Middle frontal gyrus (tissue), 1 donor: ENCODE measurements around the gene SPZ1.
"Not testable (repeated sequence)": the region's sequence is repeated elsewhere in the genome, so short reads cannot be mapped to it uniquely, and the experiment has no call there.

ENCODE experiments used
- DNase-seq: peaks from one replicate; pipeline ENCODE4 v3.0.0-alpha.2; 2015; ENCODE audit warnings: low spot score; ENCODE audit errors: extremely low spot score

SPZ1 gene

GRCh38 chr5:80319702-80320101 is at the start of gene SPZ1:
Gene SPZ1, plus strand, starts transcription at chr5:80320002. Its CDS starts 214 bp downstream, at chr5:80320216.
- DNase-seq = no peak

DNA sequence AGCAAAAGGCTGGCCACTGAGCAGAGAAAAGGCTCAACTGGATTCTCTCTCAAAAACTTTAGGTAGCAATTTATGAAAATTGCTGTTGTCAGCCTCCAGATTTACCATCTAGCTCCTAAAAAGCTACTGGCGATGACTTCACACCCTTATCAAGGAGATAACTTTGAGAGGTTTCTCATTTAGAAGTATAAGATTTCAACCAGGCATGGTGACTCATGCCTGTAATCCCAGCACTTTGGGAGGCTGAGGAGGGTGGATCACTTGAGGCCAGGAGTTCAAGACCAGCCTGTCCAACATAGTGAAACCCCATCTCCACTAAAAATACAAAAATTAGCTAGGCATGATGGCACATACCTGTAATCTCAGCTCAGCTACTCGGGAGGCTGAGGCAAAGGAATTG is 49.3 kb upstream of the SPZ1 start:
- not testable (repeated sequence) for DNase-seq

DNA sequence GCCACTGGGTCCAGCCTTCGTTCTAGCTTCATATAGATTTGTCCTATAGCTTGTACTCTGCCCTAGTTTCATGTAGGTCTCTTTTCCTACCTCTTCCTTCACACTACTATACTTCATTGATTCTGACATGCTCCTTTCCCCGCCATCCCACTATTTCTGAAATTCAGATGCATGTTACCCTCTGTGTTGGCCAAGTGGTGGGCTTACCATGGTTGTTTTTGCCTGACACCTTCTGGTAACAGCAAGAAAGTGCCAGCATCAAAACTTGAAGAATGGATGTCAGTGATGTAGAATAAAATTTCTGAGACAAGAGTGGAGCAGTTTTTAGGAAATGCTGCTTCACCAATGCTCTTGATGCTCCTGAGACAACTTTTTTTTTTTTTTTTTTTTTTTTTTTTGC is 44.5 kb upstream of the SPZ1 start:
- DNase-seq = no peak

DNA sequence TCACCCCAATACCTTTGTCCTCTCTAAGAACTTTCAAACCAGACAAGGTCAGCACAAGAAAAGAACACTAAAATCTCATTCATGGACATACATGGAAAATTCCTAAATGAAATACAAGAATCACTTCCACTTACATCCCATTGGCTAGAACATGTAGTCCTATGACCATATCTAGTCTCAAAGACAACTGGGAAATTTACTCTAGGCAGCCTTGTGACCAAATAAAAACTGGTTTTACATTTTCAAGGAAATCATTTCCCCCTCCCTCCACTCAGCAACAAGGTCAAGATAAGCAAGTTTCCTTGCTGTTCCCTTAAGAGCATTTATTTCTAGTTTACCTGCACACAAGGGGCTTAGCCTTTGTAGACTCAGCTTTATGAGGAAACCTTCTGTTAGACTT is 43.6 kb upstream of the SPZ1 start:
- DNase-seq = no peak

DNA sequence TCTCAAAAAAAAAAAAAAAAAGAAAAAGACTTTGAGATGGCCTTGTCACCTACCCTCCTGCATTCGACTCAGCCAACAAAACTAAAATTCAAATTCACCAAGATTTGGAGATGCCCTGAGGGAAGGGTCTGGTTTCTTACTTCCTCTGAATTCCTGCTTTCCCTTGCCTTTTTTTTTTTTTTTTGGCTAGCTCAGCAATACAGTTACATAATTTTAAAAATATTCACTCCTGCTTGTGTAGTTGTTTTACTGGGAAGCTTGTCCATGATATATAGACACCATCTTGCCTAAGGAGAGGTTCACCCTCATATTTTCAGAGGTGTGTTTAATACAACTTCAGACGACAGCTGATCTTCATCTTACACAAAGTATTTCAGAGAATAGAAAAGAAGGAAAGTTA is 42.6 kb upstream of the SPZ1 start:
- no peak for DNase-seq

GRCh38 chr5:80282054-80282453 is 37.7 kb upstream of the SPZ1 start:
- DNase-seq = no peak

- DNase-seq = no peak
These were observed 36.4 kb upstream of the SPZ1 start for GRCh38 chr5:80283360-80283759.

DNA sequence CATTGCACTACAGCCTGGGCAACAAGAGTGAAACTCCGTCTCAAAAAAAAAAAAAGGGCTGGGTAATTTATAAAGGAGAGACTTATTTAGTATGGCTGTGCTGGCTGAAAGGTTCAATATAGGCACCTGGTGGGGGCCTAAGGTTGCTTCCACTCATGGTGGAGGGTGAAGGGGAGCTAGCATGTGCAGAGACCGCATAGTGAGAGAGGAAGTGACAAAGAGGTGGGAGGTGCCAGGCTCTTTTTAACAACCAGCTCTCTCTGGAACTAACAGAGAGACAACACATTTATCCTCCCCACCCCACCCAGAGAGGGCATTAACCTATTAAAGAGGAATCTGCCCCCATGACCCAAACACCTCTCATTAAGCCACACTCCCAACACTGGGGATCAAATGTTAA is 35.1 kb upstream of the SPZ1 start:
- no peak for DNase-seq

- DNase-seq = no peak
These were observed 31.6 kb upstream of the SPZ1 start for GRCh38 chr5:80288177-80288576.

GRCh38 chr5:80289320-80289719 is 30.5 kb upstream of the SPZ1 start:
- no peak for DNase-seq

DNA sequence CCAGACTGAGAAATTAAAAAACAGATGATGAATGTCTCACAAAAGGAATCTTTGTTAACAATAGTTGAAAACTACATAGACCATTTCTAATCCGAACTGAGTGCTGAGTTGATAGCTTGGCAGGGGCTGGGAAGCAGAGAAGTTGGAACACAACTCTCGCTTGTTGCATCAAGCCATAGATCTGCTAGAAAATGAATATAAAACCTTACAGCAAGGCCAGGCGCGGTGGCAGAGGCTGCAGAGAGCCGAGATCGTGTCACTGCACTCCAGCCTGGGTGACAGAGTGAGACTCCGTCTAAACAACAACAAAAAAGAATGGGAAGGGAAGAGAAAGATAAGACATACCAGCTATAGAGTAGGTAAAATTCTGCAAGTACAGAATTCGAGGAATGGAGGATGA is 28.0 kb upstream of the SPZ1 start:
- no peak for DNase-seq

- DNase-seq = no peak
These were observed 23.7 kb upstream of the SPZ1 start for GRCh38 chr5:80296121-80296520.

DNA sequence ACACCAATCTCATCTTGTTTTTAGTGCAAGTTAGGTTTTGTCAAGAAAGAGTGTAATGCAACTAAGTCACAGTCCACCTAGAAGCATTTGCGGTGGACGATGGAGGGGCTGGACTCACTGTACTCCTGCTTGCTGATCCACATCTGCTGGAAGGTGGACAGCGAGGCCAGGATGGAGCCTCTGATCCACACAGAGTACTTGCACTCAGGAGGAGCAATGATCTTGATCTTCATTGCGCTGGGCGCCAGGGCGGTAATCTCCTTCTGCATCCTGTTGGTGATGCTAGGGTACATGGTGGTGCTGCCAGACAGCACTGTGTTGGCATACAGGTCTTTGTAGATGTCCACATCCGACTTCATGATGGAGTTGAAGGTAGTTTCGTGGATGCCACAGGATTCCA is 20.2 kb upstream of the SPZ1 start:
- no peak for DNase-seq

GRCh38 chr5:80300125-80300524 is 19.7 kb upstream of the SPZ1 start:
- no peak for DNase-seq

GRCh38 chr5:80300796-80301195 is 19.0 kb upstream of the SPZ1 start:
- DNase-seq = not testable (repeated sequence)

DNA sequence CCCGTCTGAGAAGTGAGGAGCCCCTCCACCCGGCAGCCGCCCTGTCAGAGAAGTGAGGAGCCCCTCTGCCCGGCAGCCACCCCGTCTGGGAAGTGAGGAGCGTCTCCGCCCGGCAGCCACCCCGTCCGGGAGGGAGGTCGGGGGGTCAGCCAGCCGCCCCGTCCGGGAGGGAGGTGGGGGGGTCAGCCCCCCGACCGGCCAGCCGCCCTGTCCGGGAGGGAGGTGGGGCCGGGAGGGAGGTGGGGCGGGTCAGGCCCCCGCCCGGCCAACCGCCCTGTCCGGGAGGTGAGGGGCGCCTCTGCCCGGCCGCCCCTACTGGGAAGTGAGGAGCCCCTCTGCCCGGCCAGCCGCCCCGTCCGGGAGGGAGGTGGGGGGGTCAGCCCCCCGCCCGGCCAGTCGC is 18.5 kb upstream of the SPZ1 start:
- DNase-seq = not testable (repeated sequence)

DNA sequence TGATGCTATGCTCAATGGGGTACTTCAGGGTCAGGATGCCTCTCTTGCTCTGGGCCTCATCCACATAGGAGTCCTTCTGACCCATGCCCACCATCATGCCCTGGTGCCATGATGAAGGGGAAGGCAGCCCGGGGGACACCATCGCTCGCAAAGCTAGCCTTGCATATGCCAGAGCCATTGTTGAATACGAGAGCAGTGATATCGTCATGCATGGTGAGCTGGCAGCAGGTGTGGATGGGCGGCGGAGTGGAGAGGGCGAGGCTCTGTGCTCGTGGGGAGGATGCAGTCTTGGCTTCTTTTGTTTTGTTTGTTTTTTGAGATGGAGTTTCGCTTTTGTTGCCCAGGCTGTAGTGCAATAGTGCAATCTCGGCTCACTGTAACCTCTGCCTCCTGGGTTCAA is 17.2 kb upstream of the SPZ1 start:
- DNase-seq = no peak

DNA sequence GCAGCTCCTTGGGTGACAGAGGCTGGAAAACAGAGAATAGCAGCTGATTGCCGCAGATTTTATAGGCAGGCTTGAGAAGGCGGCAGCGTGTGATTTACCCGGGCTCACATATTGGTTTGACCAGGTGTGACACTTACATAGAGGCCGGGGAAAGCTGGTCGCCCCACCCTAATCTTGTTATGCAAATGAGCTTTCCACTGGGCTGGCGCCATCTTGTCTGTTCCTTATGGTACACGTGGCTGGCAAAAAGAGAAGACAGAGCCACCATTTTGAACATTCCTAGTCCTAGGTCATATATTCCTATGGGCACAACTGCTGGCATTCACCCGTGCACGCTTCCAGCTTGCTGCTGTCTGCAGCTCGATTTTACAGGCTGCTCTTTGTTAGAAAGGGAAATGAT is 11.3 kb upstream of the SPZ1 start:
- no peak for DNase-seq

DNA sequence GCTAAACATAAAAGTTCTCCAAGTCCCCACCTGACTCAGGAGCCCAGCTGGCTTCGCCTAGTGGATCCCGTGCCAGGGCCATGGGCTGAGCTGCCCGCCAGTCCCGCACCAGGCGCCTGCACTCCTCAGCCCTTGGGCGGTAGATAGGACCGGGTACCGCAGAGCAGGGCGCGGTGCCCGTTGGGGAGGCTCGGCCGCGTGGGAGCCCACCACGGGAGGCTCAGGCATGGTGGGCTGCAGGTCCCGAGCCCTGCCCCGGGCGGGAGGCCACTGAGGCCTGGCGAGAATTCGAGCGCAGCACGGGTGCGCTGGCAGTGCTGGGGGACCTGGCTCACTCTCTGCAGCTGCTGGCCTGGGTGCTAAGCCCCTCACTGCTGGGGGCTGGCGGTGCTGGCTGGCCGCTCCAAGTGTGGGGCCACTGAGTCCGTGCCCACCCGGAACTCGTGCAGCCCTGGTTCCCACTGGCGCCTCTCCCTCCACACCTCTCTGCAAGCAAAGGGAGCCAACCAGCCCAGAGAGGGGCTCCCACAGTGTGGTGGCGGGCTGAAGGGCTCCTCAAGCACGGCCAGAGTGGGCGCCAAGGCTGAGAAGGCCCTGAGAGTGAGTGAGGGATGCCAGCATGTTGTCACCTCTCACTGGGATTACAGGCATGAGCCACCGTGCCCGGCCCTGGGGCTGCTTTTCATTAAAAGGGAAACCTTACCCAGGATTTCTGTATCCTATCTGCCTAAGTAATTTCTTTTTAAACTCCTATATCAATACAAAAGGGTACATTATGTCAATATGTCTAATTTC is 9.7 kb upstream of the SPZ1 start:
- no peak for DNase-seq

DNA sequence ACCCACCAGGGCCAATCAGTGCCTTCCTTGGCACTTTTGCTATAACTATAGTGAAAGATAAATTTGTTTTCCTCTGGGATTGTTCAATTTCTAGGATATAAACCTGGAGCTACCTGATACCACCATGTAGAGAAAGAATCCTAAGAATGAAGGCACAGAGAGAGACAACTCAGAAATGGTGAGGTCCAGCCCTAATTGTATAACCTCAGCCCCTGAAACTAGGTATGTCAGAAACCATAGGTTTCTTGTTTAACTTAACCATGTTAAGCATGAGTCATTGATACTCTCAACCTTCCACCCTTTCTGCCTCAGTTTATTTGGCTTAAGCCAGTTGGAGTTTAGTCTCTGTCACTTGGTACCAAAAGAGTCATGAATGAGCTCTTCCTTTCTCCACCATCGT is 4.6 kb upstream of the SPZ1 start:
- no peak for DNase-seq

- no peak for DNase-seq
These were observed 1.6 kb upstream of the SPZ1 start for GRCh38 chr5:80318212-80318611.

DNA sequence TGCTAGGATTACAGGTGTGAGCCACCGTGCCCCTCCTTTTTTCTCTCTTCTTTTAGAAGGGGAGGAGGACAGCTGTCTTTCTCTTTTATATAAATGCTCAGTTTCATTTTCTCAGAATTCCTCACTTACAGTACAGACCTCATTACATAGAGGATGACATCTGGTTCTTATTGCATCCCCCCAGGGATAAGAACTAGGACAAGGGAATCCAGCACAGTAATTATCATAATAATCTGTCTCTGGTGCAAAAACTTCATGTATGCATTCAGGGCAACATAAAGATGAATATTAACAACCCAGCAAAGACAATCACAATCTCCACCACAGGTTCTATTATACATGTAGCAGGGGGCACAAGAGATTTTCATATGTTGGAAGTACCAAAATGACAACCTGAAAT is 5.1 kb downstream of the SPZ1 start:
- no peak for DNase-seq

GRCh38 chr5:80326468-80326867 is 6.7 kb downstream of the SPZ1 start:
- DNase-seq = no peak

DNA sequence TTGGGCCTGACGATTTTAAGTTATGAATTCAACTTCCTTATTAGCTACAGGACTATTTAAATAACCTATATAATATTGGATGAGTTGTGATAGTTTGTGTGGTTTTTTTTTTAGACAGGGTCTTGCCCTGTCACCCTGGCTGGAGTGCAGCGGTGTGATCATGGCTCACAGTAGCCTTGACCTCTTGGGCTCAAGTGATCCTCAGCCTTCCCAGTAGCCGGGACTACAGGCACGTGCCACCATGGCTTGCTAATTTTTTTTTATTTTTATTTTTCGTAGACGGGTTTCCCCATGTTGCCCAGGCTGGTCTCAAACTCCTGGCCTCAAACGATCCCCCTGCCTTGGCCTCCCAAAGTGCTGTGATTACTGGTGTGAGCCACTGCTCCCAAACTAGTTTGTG is 17.6 kb downstream of the SPZ1 start:
- no peak for DNase-seq
